ENCODE measurements around the gene ZNF22. TPM values are rescaled to one million over a fixed set of nuclear protein-coding genes. Genes with fewer than 3 reads are reported as not detected.

ZNF22 gene
- total and polyA plus RNA-seq, 2 of the 8 experiments (the other 6 are each of a cell fraction or from before 2014, with no cell fraction given): 18.2 to 45.2 TPM

DNA sequence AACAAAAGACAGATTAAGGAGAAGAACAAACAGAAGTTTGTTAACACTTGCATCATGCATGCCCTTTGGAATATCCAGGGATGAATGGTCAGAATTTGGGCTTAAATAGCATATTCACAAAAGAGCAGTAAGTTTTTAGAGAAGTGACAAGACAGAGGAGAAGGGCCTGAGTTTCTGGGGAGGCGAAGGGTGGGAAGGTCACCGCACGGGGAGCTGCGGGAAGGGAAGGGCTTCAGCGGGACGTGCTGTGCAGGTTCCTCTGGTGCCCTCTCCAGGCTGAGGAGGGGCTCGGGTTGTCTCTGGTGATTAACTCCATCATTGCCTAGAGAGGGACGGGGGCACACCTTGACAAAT is 10.4 kb upstream of the ZNF22 start (continued):
- TF ChIP-seq CHD7 (IDR thresholded peaks at IDR 0.05; ENCODE audit: insufficient replicate concordance, low read length) (no peak), KDM4A (IDR thresholded peaks at IDR 0.05; ENCODE audit: low read depth, low read length, severe bottlenecking) (no peak), RAD21 (IDR thresholded peaks at IDR 0.05 in 1 of 2, conservative IDR thresholded peaks at IDR 0.05 in 1 of 2; ENCODE audit: low read depth in 2 of 2, low read length in 2 of 2) (peak; percentile 60 to 73), BACH1 (IDR thresholded peaks at IDR 0.05; ENCODE audit: low read length) (0 out of 2 replicates have a peak, but pooled peaks have one; percentile 8), HDAC2 (IDR thresholded peaks at IDR 0.05; ENCODE audit: borderline replicate concordance in 1 of 2, low read depth in 2 of 2, low read length in 2 of 2) (0 out of 4 replicates have a peak, but pooled peaks of 1 of the 2 experiments have one; percentile 38)
- TF ChIP-seq, protein P1, sequence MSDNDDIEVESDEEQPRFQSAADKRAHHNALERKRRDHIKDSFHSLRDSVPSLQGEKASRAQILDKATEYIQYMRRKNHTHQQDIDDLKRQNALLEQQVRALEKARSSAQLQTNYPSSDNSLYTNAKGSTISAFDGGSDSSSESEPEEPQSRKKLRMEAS (IDR thresholded peaks at IDR 0.05): 0 out of 2 replicates have a peak, but pooled peaks have one; percentile 30
- TF ChIP-seq, protein P2, sequence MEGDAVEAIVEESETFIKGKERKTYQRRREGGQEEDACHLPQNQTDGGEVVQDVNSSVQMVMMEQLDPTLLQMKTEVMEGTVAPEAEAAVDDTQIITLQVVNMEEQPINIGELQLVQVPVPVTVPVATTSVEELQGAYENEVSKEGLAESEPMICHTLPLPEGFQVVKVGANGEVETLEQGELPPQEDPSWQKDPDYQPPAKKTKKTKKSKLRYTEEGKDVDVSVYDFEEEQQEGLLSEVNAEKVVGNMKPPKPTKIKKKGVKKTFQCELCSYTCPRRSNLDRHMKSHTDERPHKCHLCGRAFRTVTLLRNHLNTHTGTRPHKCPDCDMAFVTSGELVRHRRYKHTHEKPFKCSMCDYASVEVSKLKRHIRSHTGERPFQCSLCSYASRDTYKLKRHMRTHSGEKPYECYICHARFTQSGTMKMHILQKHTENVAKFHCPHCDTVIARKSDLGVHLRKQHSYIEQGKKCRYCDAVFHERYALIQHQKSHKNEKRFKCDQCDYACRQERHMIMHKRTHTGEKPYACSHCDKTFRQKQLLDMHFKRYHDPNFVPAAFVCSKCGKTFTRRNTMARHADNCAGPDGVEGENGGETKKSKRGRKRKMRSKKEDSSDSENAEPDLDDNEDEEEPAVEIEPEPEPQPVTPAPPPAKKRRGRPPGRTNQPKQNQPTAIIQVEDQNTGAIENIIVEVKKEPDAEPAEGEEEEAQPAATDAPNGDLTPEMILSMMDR (IDR thresholded peaks at IDR 0.05; ENCODE audit: control extremely low read depth in 1 of 3, insufficient read depth in 1 of 3, low read depth in 1 of 3, low read length in 3 of 3): peak; percentile 78 to 87 (median 82)
